ENCODE results near the gene DDX3X.
"Not testable (repeated sequence)": the region's sequence is repeated elsewhere in the genome, so short reads cannot be mapped to it uniquely, and the experiment has no call there.

Gene DDX3X

DNA sequence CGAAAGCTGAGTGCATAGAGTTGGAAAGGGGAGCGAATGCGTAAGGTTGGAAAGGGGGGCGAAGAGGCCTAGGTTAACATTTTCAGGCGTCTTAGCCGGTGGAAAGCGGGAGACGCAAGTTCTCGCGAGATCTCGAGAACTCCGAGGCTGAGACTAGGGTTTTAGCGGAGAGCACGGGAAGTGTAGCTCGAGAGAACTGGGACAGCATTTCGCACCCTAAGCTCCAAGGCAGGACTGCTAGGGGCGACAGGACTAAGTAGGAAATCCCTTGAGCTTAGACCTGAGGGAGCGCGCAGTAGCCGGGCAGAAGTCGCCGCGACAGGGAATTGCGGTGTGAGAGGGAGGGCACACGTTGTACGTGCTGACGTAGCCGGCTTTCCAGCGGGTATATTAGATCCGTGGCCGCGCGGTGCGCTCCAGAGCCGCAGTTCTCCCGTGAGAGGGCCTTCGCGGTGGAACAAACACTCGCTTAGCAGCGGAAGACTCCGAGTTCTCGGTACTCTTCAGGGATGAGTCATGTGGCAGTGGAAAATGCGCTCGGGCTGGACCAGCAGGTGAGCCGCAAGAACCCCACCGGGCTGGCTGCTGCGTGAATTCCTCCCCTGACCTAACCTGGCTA is at the start of gene DDX3X:
Gene DDX3X, plus strand, starts transcription at position 419 of the 619 bp plus-strand sequence. Its CDS starts 91 bp downstream, at position 510.
- no peak for DNase-seq

- not testable (repeated sequence) for DNase-seq
Measured at GRCh38 chrX:41285928-41286327, 48.0 kb upstream of the DDX3X start.

GRCh38 chrX:41288641-41289040 is 45.3 kb upstream of the DDX3X start:
- DNase-seq, result no peak

DNA sequence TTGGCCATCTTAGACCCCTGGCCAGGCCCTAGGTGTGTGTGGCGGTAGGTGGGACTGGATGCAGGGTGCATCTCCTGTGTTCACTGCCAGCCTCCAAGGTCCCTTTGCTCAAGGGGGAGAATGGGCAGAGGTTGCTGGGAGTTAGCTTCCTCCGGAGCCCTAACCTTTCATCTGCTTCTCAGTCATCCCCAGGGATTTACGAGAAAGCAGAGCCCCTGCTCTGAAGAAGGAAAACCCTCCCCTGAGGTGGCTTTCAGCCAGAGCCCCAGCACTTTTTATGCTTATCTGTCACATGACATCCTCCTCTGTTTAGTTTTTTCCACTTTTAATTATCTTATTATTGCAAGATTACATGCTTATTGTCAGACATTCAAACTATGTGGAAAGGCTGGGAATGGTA is 44.9 kb upstream of the DDX3X start:
- DNase-seq, result no peak

- no peak for DNase-seq
Measured at GRCh38 chrX:41291309-41291708, 42.7 kb upstream of the DDX3X start.

GRCh38 chrX:41293269-41293668 is 40.7 kb upstream of the DDX3X start:
- no peak for DNase-seq

DNA sequence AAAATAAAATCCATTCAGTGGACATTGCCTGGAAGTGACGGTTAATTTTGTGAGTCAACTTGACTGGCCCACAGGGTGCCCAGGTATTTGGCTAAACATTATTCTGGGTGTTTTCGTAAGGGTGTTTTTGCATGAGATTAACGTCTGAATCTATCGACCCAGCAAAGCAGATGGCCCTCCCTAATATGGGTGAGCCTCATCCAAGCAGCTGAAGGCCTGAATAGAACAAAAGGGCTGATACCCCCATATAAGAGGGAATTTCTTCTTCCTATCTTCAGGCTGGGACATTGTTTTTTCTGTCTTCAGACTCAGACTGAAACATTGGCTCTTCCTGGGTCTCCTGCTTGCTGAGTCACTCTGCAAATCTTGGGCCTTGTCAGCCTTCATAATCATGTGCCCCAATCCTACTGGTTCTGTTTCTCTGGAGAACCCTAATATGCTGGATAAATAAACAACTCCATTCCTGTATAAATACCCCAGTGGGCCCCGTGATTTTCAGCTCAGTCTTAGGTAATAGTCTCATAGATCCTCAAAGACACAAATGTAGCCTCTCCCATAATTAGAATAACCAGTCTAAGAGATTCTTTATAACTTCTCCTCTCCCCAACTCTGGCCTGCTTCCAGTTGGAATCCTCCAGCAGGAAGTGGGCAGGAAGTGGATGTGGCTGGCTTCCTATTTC is 33.1 kb upstream of the DDX3X start:
- no peak for DNase-seq

- DNase-seq, result no peak
Measured at GRCh38 chrX:41301438-41301824, 32.5 kb upstream of the DDX3X start.

DNA sequence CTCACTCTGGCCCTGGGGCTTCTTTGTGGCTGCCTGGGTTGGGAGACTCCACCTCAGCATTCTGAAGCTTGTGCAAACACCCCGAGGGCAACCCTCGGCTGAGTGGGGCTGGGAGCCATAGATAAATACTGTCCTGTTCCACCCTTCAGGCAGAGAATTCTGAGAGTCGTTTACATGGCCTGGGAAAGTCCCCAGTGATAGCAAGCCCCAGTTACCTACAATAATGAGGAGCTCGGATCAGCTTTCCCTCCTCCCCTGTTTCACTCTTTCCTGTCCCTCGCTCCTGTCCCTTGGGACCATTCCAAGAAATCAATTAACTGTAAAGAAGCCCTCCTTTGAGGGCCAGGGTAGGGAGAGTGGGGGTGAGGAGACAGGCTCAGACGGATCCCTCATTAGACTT is 31.6 kb upstream of the DDX3X start:
- DNase-seq, result no peak

GRCh38 chrX:41303013-41303412 is 30.9 kb upstream of the DDX3X start:
- DNase-seq, result no peak

GRCh38 chrX:41304178-41304577 is 29.8 kb upstream of the DDX3X start:
- DNase-seq, result no peak

DNA sequence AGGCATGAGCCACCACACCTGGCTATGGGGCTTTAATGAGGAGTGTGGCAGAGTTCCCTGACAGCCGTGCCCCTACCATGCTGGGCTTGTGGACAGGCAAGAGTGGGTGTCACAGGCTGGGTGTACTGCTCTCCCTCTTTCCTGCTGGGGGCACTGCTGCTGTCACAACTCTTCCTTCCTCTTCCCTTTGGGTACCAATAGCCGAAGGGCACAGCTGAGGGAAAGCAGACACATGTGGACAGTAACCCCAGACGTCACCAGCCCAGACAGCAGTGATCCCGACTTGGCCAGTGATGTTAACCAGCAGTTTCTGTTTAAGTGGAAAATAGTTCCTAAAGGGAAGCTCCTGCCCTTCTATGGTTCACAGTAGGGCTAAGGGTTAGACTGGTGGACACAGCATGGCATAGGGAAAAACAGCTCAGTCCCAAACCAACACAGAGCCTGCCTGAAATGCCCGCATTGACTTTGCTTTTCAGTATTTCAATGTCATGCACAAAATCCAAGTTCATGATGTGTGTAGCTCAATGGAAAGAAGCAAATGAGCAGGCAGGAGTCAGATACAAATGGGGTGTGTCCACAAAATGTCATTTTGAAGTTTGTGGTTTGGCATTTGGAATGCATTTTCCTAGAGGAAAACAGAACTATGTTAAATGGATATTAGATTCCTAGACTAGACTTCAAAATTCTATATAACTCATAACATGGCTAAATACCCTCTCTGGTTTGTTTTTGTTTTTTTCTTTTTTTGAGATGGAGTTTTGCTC is 24.9 kb upstream of the DDX3X start:
- DNase-seq, result no peak

- no peak for DNase-seq
Measured at GRCh38 chrX:41312786-41313185, 21.2 kb upstream of the DDX3X start.

DNA sequence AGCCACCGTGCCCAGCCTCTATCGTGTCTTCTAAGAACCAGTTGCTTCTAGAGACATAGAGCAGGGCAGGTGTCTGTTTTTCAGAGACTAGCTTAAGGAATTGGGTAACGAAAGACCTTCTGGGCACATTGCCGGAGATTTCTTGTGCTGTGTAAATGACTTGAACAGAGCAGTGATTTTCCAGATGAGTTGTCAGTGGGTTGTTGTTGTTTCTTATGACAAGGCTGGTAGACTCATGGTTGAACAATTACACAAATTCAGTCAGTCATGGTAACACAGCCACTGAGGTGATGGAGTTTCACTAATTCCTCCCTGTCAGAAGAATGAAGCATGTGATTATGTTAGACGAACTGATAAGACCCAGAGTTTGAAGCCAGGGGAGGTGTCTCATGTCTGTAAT is 20.5 kb upstream of the DDX3X start:
- DNase-seq, result no peak

DNA sequence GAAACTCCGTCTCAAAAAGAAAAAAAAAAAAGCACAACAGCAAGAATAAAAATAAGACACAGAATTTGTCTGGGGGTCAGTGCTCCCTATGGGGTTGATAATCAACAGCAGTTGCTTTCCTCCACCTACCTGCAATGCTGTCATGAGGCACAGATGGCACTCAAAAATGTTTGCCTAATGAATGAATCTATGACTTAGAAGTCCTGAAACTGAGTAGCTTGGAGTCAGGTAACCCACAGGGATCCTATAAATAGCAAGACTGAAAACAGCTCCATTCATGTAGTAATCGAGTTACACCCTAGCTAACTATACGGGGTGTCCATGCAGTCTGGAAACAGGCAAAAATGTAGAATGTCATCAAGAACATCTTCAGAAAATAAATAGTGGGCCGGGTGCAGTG is 19.8 kb upstream of the DDX3X start:
- DNase-seq, result no peak

DNA sequence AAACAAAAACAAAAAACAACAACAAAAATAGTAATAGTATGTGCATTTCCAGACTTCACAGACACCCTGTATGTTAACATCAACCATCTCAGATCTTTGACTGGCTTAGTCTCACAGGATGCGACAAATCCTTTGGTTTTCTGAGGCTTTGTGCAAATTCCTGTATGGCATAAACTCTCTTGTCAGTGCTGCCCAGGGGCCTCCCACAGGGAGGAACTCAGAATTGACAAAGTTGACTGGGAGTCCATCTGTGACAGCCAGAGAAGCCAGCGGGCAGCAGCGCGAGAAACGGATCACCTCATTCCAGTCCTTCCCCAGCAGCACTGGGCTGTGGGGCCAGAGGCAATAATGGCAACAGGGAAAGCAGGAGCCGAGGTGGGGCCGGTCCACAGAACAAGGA is 19.1 kb upstream of the DDX3X start:
- DNase-seq, result no peak

DNA sequence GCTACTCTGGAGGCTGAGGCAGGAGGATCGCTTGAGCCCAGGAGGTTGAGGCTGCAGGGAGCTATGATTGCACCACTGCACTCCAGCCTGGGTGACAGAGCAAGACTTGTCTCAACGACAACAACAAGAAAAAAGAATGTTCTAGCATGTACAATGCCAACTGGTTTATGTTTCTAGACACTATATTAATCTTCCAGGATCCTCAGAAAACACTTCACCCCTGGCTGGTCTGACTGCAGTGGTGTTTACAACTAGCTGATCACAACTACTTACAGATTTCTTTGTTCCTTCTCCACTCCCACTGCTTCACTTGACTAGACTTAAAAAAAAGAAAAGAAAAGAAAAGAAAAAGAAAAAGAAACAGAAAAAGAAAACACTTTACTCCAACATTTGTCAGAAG is 17.7 kb upstream of the DDX3X start:
- not testable (repeated sequence) for DNase-seq

DNA sequence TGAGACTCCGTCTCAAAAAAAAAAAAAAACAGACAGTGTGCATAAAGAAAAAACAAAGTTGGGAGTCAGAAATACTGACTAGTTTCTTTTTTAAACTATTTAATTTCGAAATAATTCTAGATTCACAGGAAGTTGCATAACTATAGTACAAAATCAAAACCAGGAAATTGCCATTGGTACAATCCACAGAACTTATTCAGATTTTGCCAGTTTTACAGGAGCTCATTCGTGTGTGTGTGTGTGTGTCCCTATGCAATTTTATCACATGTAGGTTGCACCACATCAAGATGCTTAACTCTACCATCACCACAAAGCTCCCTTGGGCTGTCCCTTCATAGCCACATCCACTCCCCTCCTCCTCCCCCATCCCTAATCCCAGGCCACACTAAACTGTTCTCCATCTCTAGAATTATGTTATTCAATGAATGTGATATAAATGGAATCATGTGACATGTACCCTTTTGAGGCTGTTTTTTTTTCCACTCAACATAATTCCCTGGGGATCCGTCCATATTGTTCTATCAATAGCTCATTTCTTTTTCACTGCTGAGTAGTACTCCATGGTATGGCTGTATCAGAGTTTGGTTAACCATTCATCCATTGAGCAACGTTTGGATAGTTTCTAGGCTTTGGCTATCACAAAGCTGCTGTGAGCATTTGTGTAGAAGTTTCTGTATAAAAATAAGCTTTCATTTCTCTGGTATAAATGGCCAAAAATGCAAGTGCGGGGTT is 16.3 kb upstream of the DDX3X start:
- DNase-seq, result no peak

- no peak for DNase-seq
Measured at GRCh38 chrX:41320393-41320792, 13.6 kb upstream of the DDX3X start.

DNA sequence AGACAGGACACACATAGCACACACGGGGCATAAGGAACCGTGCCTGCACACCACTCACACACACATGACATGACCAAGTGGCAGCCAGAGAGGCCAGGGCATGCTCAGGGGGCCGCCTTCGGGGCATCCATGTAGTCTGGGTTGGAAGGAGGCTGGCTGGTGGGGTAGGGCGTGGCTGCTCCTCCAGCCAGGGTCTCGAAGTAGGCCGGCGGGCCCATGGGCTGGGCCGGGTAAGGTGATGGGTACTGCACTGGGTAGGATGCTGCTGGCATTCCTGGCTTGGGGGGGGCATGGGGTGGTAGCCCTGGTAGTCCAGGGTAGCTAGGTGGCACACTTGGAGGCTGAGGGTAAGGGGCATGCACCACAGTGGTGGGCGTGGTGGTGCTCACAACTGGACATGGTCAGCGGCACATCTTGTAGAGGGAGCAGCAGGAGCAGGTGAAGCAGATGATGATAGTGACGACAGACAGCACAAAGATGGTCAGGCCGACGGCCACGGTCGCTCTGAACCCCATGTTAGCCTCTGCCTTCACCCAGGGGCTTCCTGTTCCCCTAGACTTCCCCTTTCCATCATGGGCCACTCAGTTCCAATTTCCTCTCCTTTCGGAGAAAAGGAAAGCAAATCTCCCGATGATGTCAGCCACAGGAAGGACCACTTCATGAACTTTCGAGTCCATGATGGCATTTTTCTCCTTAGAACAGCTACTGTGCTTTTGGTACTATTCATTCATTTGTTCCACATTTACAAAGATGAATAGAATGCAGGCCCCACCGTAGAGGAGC is 10.9 kb upstream of the DDX3X start:
- no peak for DNase-seq

- DNase-seq, result no peak
Measured at GRCh38 chrX:41326431-41326830, 7.5 kb upstream of the DDX3X start.

- no peak for DNase-seq
Measured at GRCh38 chrX:41327341-41327740, 6.6 kb upstream of the DDX3X start.

GRCh38 chrX:41329101-41329500 is 4.9 kb upstream of the DDX3X start:
- no peak for DNase-seq
